CD8-positive, alpha-beta memory T cell (primary cell): Measurements from ENCODE around the gene CASK. TPM values are rescaled to one million over a fixed set of nuclear protein-coding genes. Genes with fewer than 3 reads are reported as not detected.

Source experiments
- CTCF ChIA-PET: fragments of 350-600 bp; sonication (Branson Sonifier 250); formaldehyde crosslinking; loops from one replicate; lab custom pipeline; 2021; ENCODE audit warnings: antibody characterized with exemption; lab: Charles Lee
- POLR2A ChIA-PET: fragments of 350-600 bp; sonication (Branson Sonifier 250); formaldehyde crosslinking; loops from one replicate; lab custom pipeline; 2021; ENCODE audit warnings: antibody characterized with exemption; lab: Charles Lee
- DNase-seq, 5 donors: peaks; one replicate each; pipeline versions ENCODE4 v3.0.0 to v3.0.0-alpha.2; 2020 to 2022; ENCODE audit warnings: mixed read lengths in 1 of 5
- H3K27ac ChIP-seq: one replicate; pipeline ENCODE4 v1.7.0; 2013; ENCODE audit warnings: low read depth, mild to moderate bottlenecking, low read length, moderate library complexity
- H3K27me3 ChIP-seq: 2 replicates; pipeline ENCODE4 v1.7.0; 2013; ENCODE audit warnings: low read length, mild to moderate bottlenecking; ENCODE audit not compliant: insufficient read depth, poor library complexity, severe bottlenecking
- H3K36me3 ChIP-seq: 2 replicates; pipeline ENCODE4 v1.7.0; 2013; ENCODE audit warnings: mild to moderate bottlenecking, low read length, moderate library complexity; ENCODE audit not compliant: insufficient read depth
- H3K4me1 ChIP-seq: 2 replicates; pipeline ENCODE4 v1.7.0; 2013; ENCODE audit warnings: mild to moderate bottlenecking, low read length, moderate library complexity; ENCODE audit not compliant: insufficient read depth
- H3K4me3 ChIP-seq: 2 replicates; pipeline ENCODE4 v1.7.0; 2013; ENCODE audit warnings: mild to moderate bottlenecking, low read length
- H3K9me3 ChIP-seq: 2 replicates; pipeline ENCODE4 v1.7.0; 2013; ENCODE audit warnings: mild to moderate bottlenecking, low read length
- H3K27ac Mint-ChIP-seq, 8 donors: one replicate each; pipeline ENCODE4 v1.8.0; 2020 to 2021; ENCODE audit warnings: mixed read lengths in 8 of 8, mild to moderate bottlenecking in 6 of 8, inconsistent platforms in 3 of 8, moderate library complexity in 3 of 8
- H3K27me3 Mint-ChIP-seq, 2 donors: one replicate each; pipeline ENCODE4 v1.8.0; 2020 to 2021; ENCODE audit warnings: mixed read lengths in 2 of 2, mild to moderate bottlenecking in 1 of 2, moderate library complexity in 1 of 2
- H3K36me3 Mint-ChIP-seq, 3 donors: one replicate each; pipeline ENCODE4 v1.8.0; 2020 to 2021; ENCODE audit warnings: mixed read lengths in 3 of 3, inconsistent platforms in 1 of 3, mild to moderate bottlenecking in 1 of 3
- H3K4me1 Mint-ChIP-seq, 3 donors: one replicate each; pipeline ENCODE4 v1.8.0; 2020 to 2021; ENCODE audit warnings: mixed read lengths in 3 of 3, inconsistent platforms in 1 of 3, mild to moderate bottlenecking in 1 of 3
- H3K4me3 Mint-ChIP-seq, 7 donors: one replicate each; pipeline ENCODE4 v1.8.0; 2020 to 2021; ENCODE audit warnings: mixed read lengths in 7 of 7, mild to moderate bottlenecking in 6 of 7, moderate library complexity in 4 of 7, inconsistent platforms in 2 of 7
- H3K9me3 Mint-ChIP-seq, 5 donors: one replicate each; pipeline ENCODE4 v1.8.0; 2020 to 2022; ENCODE audit warnings: mixed read lengths in 5 of 5, mild to moderate bottlenecking in 3 of 5, moderate library complexity in 2 of 5, inconsistent platforms in 1 of 5
- polyA plus RNA-seq: library from polyadenylated mRNA; unstranded; fragments of 300-500 nt; fragmentation: Illumina TruSeq; gene quantifications from one replicate; pipeline ENCODE4 v1.2.3, GENCODE V29; 2021
- total RNA-seq, 2 experiments: library from RNA; stranded (reverse); gene quantifications; one replicate each; pipeline ENCODE4 v1.2.3, GENCODE V29; 2021

CASK gene
- total and polyA plus RNA-seq, 3 experiments from 2014 or later = 20.2 to 32.5 (median 28.4) TPM

- Histone ChIP-seq H3K4me3 (no peak overlapping the region), H3K27ac (no peak overlapping the region), H3K4me1 (no peaks in the 10 kb centered on the region), H3K9me3 (no peaks in the 10 kb centered on the region), H3K27me3 (no peaks in the 10 kb centered on the region), H3K36me3 (peaks cover 3% of the 10 kb centered on the region)
- Mint-ChIP-seq H3K9me3 (no peaks in the 10 kb centered on the region), H3K4me1 (peaks cover 5 to 15% (median 10%) of the 10 kb centered on the region in 3 donors), H3K4me3 (no peak overlapping the region), H3K27me3 (peaks cover 0 to 13% of the 10 kb centered on the region in 2 donors), H3K27ac (peak overlapping the region in 4 of 8 donors; percentile 4 to 98 (median 44)), H3K36me3 (peaks cover 0 to 79% (median 9%) of the 10 kb centered on the region in 3 donors)
- POLR2A ChIA-PET = no interaction called here
- no peak for DNase-seq
- CTCF ChIA-PET = no interaction called here
Observed at GRCh38 chrX:41526925-41527324, 396.4 kb downstream of the CASK start.

- ChIA-PET CTCF (no interaction called here), POLR2A (no interaction called here)
- no peak overlapping the region for H3K4me3 Mint-ChIP-seq
- peaks cover 0 to 13% of the 10 kb centered on the region in 2 donors for H3K27me3 Mint-ChIP-seq
- no peaks in the 10 kb centered on the region for H3K27me3 ChIP-seq
- peaks cover 0 to 78% (median 9%) of the 10 kb centered on the region in 3 donors for H3K36me3 Mint-ChIP-seq
- H3K36me3 ChIP-seq = peaks cover 3% of the 10 kb centered on the region
- H3K4me1 ChIP-seq = no peaks in the 10 kb centered on the region
- H3K9me3 ChIP-seq = no peaks in the 10 kb centered on the region
- peak overlapping the region in 6 of 8 donors; percentile 22 to 98 (median 48) for H3K27ac Mint-ChIP-seq
- H3K9me3 Mint-ChIP-seq = no peaks in the 10 kb centered on the region
- no peak overlapping the region for H3K4me3 ChIP-seq
- peaks cover 5 to 15% (median 10%) of the 10 kb centered on the region in 3 donors for H3K4me1 Mint-ChIP-seq
- no peak overlapping the region for H3K27ac ChIP-seq
- DNase-seq = no peak
Observed at GRCh38 chrX:41526271-41526670, 397.1 kb downstream of the CASK start.

GRCh38 chrX:41522671-41523070 is 400.7 kb downstream of the CASK start:
- no peak for DNase-seq
- Histone ChIP-seq H3K36me3 (peaks cover 3% of the 10 kb centered on the region), H3K9me3 (no peaks in the 10 kb centered on the region), H3K27ac (no peak overlapping the region), H3K4me3 (no peak overlapping the region), H3K27me3 (no peaks in the 10 kb centered on the region), H3K4me1 (no peaks in the 10 kb centered on the region)
- ChIA-PET POLR2A (no interaction called here), CTCF (no interaction called here)
- peak overlapping the region in 1 of 8 donors; percentile 30 for H3K27ac Mint-ChIP-seq
- no peaks in the 10 kb centered on the region for H3K9me3 Mint-ChIP-seq
- peaks cover 0 to 6% of the 10 kb centered on the region in 2 donors for H3K27me3 Mint-ChIP-seq
- no peak overlapping the region for H3K4me3 Mint-ChIP-seq
- peaks cover 16 to 23% (median 22%) of the 10 kb centered on the region in 3 donors for H3K4me1 Mint-ChIP-seq
- peaks cover 0 to 59% (median 4%) of the 10 kb centered on the region in 3 donors for H3K36me3 Mint-ChIP-seq

- Mint-ChIP-seq H3K4me1 (peaks cover 16 to 23% (median 22%) of the 10 kb centered on the region in 3 donors), H3K27me3 (peaks cover 0 to 6% of the 10 kb centered on the region in 2 donors), H3K4me3 (no peak overlapping the region), H3K9me3 (no peaks in the 10 kb centered on the region), H3K27ac (peak overlapping the region in 1 of 8 donors; percentile 33), H3K36me3 (peaks cover 0 to 54% (median 4%) of the 10 kb centered on the region in 3 donors)
- Histone ChIP-seq H3K36me3 (no peaks in the 10 kb centered on the region), H3K27me3 (no peaks in the 10 kb centered on the region), H3K27ac (no peak overlapping the region), H3K4me3 (no peak overlapping the region), H3K4me1 (no peaks in the 10 kb centered on the region), H3K9me3 (no peaks in the 10 kb centered on the region)
- no peak for DNase-seq
- ChIA-PET POLR2A (no interaction called here), CTCF (no interaction called here)
Observed at GRCh38 chrX:41522081-41522480, 401.3 kb downstream of the CASK start.

- no peaks in the 10 kb centered on the region for H3K9me3 ChIP-seq
- Mint-ChIP-seq H3K27ac (peak overlapping the region in 1 of 8 donors; percentile 10), H3K9me3 (no peaks in the 10 kb centered on the region), H3K4me1 (peaks cover 15 to 29% (median 22%) of the 10 kb centered on the region in 3 donors), H3K4me3 (no peak overlapping the region), H3K27me3 (peaks cover 0 to 3% of the 10 kb centered on the region in 2 donors), H3K36me3 (peaks cover 0 to 34% (median 3%) of the 10 kb centered on the region in 3 donors)
- no peaks in the 10 kb centered on the region for H3K4me1 ChIP-seq
- H3K36me3 ChIP-seq = no peaks in the 10 kb centered on the region
- no peak for DNase-seq
- ChIA-PET CTCF (no interaction called here), POLR2A (no interaction called here)
- H3K27me3 ChIP-seq = no peaks in the 10 kb centered on the region
- H3K4me3 ChIP-seq = no peak overlapping the region
- H3K27ac ChIP-seq = no peak overlapping the region
Observed at GRCh38 chrX:41519468-41519867, 403.9 kb downstream of the CASK start.

GRCh38 chrX:41518841-41519220 is 404.5 kb downstream of the CASK start:
- no peak for DNase-seq

GRCh38 chrX:41518127-41518840 is 405.1 kb downstream of the CASK start:
- Mint-ChIP-seq H3K4me3 (peak overlapping the region in 3 of 7 donors; percentile 6 to 38 (median 16)), H3K36me3 (peaks cover 0 to 27% (median 3%) of the 10 kb centered on the region in 3 donors), H3K4me1 (peaks cover 18 to 37% (median 31%) of the 10 kb centered on the region in 3 donors), H3K9me3 (no peaks in the 10 kb centered on the region), H3K27ac (peak overlapping the region; percentile 21 to 91 (median 59)), H3K27me3 (peaks cover 0 to 5% of the 10 kb centered on the region in 2 donors)
- Histone ChIP-seq H3K36me3 (no peaks in the 10 kb centered on the region), H3K4me3 (no peak overlapping the region), H3K4me1 (no peaks in the 10 kb centered on the region), H3K27me3 (no peaks in the 10 kb centered on the region), H3K27ac (no peak overlapping the region), H3K9me3 (no peaks in the 10 kb centered on the region)
- no peak for DNase-seq
- ChIA-PET POLR2A (no interaction called here), CTCF (no interaction called here)

More at GRCh38 chrX:41518841-41519220, 404.5 kb downstream of the CASK start:
- CTCF ChIA-PET = no interaction called here
- Histone ChIP-seq H3K4me3 (no peak overlapping the region), H3K36me3 (no peaks in the 10 kb centered on the region), H3K9me3 (no peaks in the 10 kb centered on the region), H3K4me1 (no peaks in the 10 kb centered on the region), H3K27me3 (no peaks in the 10 kb centered on the region), H3K27ac (no peak overlapping the region)
- Mint-ChIP-seq H3K36me3 (peaks cover 0 to 32% (median 3%) of the 10 kb centered on the region in 3 donors), H3K4me1 (peaks cover 18 to 32% (median 26%) of the 10 kb centered on the region in 3 donors), H3K27me3 (peaks cover 0 to 5% of the 10 kb centered on the region in 2 donors), H3K27ac (peak overlapping the region in 4 of 8 donors; percentile 21 to 80 (median 58)), H3K9me3 (no peaks in the 10 kb centered on the region), H3K4me3 (peak overlapping the region in 1 of 7 donors; percentile 6)
- POLR2A ChIA-PET = no interaction called here
